ENCODE measurements around the gene LYZL1.

DNA sequence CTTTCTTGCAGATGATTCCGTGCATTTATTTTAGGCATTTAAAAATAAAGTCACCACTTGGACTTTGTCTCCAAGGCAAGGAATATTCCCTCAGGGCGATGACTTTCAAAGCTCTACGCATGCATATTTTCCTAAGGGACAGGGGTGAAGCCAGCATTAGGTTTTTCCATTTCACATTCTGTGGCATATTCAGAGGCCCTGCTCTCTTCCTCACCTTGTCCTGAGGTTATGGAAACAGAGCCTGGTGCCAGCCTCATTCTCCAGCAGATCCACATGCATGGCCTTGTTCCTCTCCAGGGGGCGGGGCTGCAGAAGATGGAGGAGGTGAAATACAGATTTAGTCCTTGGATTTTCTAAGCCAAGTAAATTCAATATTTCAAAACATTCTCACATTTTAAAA is 11.6 kb upstream of the LYZL1 start:
- no peak for TF ChIP-seq POLR2AphosphoS5 (IDR thresholded peaks at IDR 0.05; ENCODE audit: low read depth, low read length)
- no peak for TF ChIP-seq POLR2A (IDR thresholded peaks at IDR 0.05; ENCODE audit: low read depth, low read length)
- no peak for TF ChIP-seq TAF1 (IDR thresholded peaks at IDR 0.05; ENCODE audit: borderline replicate concordance, low read depth, low read length)
